Sigmoid colon (tissue), 4 donors: Measurements from ENCODE around the gene RNF215.

Experiments
- EP300 ChIP-seq, 4 donors: sonication (generic); formaldehyde crosslinking; IDR thresholded peaks; one replicate each; pipeline ENCODE4 v1.6.1; 2017; ENCODE audit warnings: antibody characterized with exemption in 4 of 4
- POLR2A ChIP-seq, 2 donors: fragments of 450-650 bp; IDR thresholded peaks; one replicate each; pipeline ENCODE4 v1.6.1; 2016; ENCODE audit warnings: antibody characterized with exemption in 2 of 2, mild to moderate bottlenecking in 2 of 2, moderate library complexity in 2 of 2
- POLR2AphosphoS5 ChIP-seq, 4 donors: sonication (generic); formaldehyde crosslinking; IDR thresholded peaks; one replicate each; pipeline ENCODE4 v1.6.1; 2017; ENCODE audit warnings: antibody characterized with exemption in 4 of 4
- TF ChIP-seq, protein P1 (sequence below), 4 experiments: fragments of 450-650 bp in 3 of 4; fragments of 200-600 bp in 1 of 4; IDR thresholded peaks; one replicate each; pipeline ENCODE4 v1.5.1; 2016 to 2019; ENCODE audit warnings: antibody characterized with exemption in 4 of 4, mild to moderate bottlenecking in 3 of 4, moderate library complexity in 2 of 4

DNA sequence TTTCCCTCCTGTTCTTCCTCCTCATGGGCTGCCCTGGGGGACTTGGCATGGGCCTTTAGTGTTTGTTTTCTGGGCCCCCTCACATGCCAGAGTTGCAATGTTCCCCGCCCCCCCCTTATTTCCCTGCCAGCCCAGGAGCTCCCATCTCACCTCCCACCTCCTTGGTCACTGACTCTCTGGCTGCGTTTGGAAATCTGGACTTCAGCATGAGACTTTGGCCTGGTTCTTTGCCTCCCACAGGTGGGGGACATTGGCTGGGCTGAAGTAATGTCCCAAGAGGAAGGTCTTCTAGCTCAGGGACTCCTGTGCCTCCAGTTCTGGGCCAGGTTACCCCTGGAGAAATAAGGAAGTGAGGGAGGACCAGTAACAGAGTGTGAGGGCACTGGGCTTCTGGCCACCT, 45.3 kb upstream of the RNF215 start:
- TF ChIP-seq, protein P1, sequence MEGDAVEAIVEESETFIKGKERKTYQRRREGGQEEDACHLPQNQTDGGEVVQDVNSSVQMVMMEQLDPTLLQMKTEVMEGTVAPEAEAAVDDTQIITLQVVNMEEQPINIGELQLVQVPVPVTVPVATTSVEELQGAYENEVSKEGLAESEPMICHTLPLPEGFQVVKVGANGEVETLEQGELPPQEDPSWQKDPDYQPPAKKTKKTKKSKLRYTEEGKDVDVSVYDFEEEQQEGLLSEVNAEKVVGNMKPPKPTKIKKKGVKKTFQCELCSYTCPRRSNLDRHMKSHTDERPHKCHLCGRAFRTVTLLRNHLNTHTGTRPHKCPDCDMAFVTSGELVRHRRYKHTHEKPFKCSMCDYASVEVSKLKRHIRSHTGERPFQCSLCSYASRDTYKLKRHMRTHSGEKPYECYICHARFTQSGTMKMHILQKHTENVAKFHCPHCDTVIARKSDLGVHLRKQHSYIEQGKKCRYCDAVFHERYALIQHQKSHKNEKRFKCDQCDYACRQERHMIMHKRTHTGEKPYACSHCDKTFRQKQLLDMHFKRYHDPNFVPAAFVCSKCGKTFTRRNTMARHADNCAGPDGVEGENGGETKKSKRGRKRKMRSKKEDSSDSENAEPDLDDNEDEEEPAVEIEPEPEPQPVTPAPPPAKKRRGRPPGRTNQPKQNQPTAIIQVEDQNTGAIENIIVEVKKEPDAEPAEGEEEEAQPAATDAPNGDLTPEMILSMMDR (IDR thresholded peaks at IDR 0.05), result no peak
- TF ChIP-seq POLR2AphosphoS5 (IDR thresholded peaks at IDR 0.05), result no peak
- TF ChIP-seq POLR2A (IDR thresholded peaks at IDR 0.05), result no peak
- no peak for TF ChIP-seq EP300 (IDR thresholded peaks at IDR 0.05)
